Activated T-helper 2 cell treated with anti-CD3 and anti-CD28 coated beads, Interferon-gamma antibody, Interleukin-2, Interleukin-4, amounts not matched to agents 10 μg/mL and 5 μg/mL and 100 μg/mL, durations not matched to agents 14 hours and 24 hours and 36 hours (primary cell): Measurements from ENCODE around the gene HSF2. TPM values are rescaled to one million over a fixed set of nuclear protein-coding genes. Genes with fewer than 3 reads are reported as not detected.

Experiments
- DNase-seq: peaks from one replicate; pipeline ENCODE4 v3.0.0; 2021; ENCODE audit warnings: low spot score
- H3K27ac Mint-ChIP-seq: one replicate; pipeline ENCODE4 v1.8.0; 2021; ENCODE audit warnings: mixed read lengths
- H3K27me3 Mint-ChIP-seq: one replicate; pipeline ENCODE4 v1.8.0; 2021; ENCODE audit warnings: low read depth, mixed read lengths
- H3K36me3 Mint-ChIP-seq: one replicate; pipeline ENCODE4 v1.8.0; 2021; ENCODE audit warnings: low read depth, mixed read lengths
- H3K4me1 Mint-ChIP-seq: one replicate; pipeline ENCODE4 v1.8.0; 2021; ENCODE audit warnings: low read depth, mixed read lengths
- H3K4me3 Mint-ChIP-seq: one replicate; pipeline ENCODE4 v1.8.0; 2021; ENCODE audit warnings: low read depth, mild to moderate bottlenecking, moderate library complexity, mixed read lengths
- H3K9me3 Mint-ChIP-seq: one replicate; pipeline ENCODE4 v1.8.0; 2021; ENCODE audit warnings: mixed read lengths
- intact Hi-C: fragments of 100-400 bp; cut with micrococcal nuclease; formaldehyde crosslinking; loops from one replicate; pipeline ENCODE4 v1.15.1; 2023
- total RNA-seq: library from RNA; stranded (reverse); gene quantifications from 2 replicates; pipeline ENCODE4 v1.2.3, GENCODE V29; 2022

HSF2 gene
- total RNA-seq, 1 donor from 2014 or later, result 14.3 TPM

GRCh38 chr6:122405417-122405816 is 6.0 kb downstream of the HSF2 start:
- H3K4me3 Mint-ChIP-seq, result no peak overlapping the region
- peaks cover 11% of the 10 kb centered on the region for H3K9me3 Mint-ChIP-seq
- H3K27ac Mint-ChIP-seq, result no peak overlapping the region
- intact Hi-C loops, result no loop called here
- no peak for DNase-seq
- peaks cover 48% of the 10 kb centered on the region for H3K36me3 Mint-ChIP-seq
- H3K27me3 Mint-ChIP-seq, result no peaks in the 10 kb centered on the region
- H3K4me1 Mint-ChIP-seq, result peaks cover 43% of the 10 kb centered on the region

- Mint-ChIP-seq H3K27me3 (no peaks in the 10 kb centered on the region), H3K4me1 (peaks cover 40% of the 10 kb centered on the region), H3K4me3 (no peak overlapping the region), H3K27ac (no peak overlapping the region), H3K9me3 (peaks cover 11% of the 10 kb centered on the region), H3K36me3 (peaks cover 50% of the 10 kb centered on the region)
- no peak for DNase-seq
- intact Hi-C loops, result no loop called here
Measured at GRCh38 chr6:122406187-122406586, 6.7 kb downstream of the HSF2 start.

GRCh38 chr6:122407712-122408111 is 8.3 kb downstream of the HSF2 start:
- Mint-ChIP-seq H3K36me3 (peaks cover 65% of the 10 kb centered on the region), H3K4me3 (no peak overlapping the region), H3K9me3 (peaks cover 11% of the 10 kb centered on the region), H3K27me3 (no peaks in the 10 kb centered on the region), H3K4me1 (peaks cover 30% of the 10 kb centered on the region), H3K27ac (no peak overlapping the region)
- intact Hi-C loops, result no loop called here
- no peak for DNase-seq

GRCh38 chr6:122408240-122408639 is 8.8 kb downstream of the HSF2 start:
- Mint-ChIP-seq H3K36me3 (peaks cover 66% of the 10 kb centered on the region), H3K9me3 (peaks cover 11% of the 10 kb centered on the region), H3K4me3 (no peak overlapping the region), H3K27me3 (no peaks in the 10 kb centered on the region), H3K27ac (peak overlapping the region; percentile 85), H3K4me1 (peaks cover 30% of the 10 kb centered on the region)
- DNase-seq, result no peak
- intact Hi-C loops, result no loop called here

GRCh38 chr6:122408702-122409458 is 9.4 kb downstream of the HSF2 start:
- no peak for DNase-seq
- intact Hi-C loops, result no loop called here
- peak overlapping the region; percentile 85 for H3K27ac Mint-ChIP-seq
- no peaks in the 10 kb centered on the region for H3K27me3 Mint-ChIP-seq
- H3K36me3 Mint-ChIP-seq, result peaks cover 71% of the 10 kb centered on the region
- H3K4me3 Mint-ChIP-seq, result peak overlapping the region; percentile 55
- peaks cover 11% of the 10 kb centered on the region for H3K9me3 Mint-ChIP-seq
- peaks cover 27% of the 10 kb centered on the region for H3K4me1 Mint-ChIP-seq

- DNase-seq, result no peak
- Mint-ChIP-seq H3K27ac (no peak overlapping the region), H3K9me3 (peaks cover 11% of the 10 kb centered on the region), H3K27me3 (no peaks in the 10 kb centered on the region), H3K4me3 (no peak overlapping the region), H3K4me1 (peaks cover 19% of the 10 kb centered on the region), H3K36me3 (peaks cover 64% of the 10 kb centered on the region)
- intact Hi-C loops, result no loop called here
Measured at GRCh38 chr6:122412001-122412400, 12.5 kb downstream of the HSF2 start.

GRCh38 chr6:122416825-122417224 is 17.4 kb downstream of the HSF2 start:
- DNase-seq, result no peak
- H3K36me3 Mint-ChIP-seq, result peaks cover 44% of the 10 kb centered on the region
- no peaks in the 10 kb centered on the region for H3K4me1 Mint-ChIP-seq
- no peaks in the 10 kb centered on the region for H3K9me3 Mint-ChIP-seq
- intact Hi-C loops, result no loop called here
- H3K27ac Mint-ChIP-seq, result no peak overlapping the region
- H3K27me3 Mint-ChIP-seq, result no peaks in the 10 kb centered on the region
- no peak overlapping the region for H3K4me3 Mint-ChIP-seq

GRCh38 chr6:122422003-122422402 is 22.6 kb downstream of the HSF2 start:
- Mint-ChIP-seq H3K36me3 (peaks cover 65% of the 10 kb centered on the region), H3K27ac (no peak overlapping the region), H3K27me3 (no peaks in the 10 kb centered on the region), H3K9me3 (no peaks in the 10 kb centered on the region), H3K4me3 (no peak overlapping the region), H3K4me1 (peaks cover 10% of the 10 kb centered on the region)
- intact Hi-C loops, result loop anchor here (2.0 kb wide), 1 partner anchor 21 kb away; no protein-coding TSS in a partner anchor
- DNase-seq, result no peak

- H3K36me3 Mint-ChIP-seq, result peaks cover 68% of the 10 kb centered on the region
- no peaks in the 10 kb centered on the region for H3K9me3 Mint-ChIP-seq
- no peak overlapping the region for H3K27ac Mint-ChIP-seq
- H3K4me3 Mint-ChIP-seq, result no peak overlapping the region
- intact Hi-C loops, result loop anchor here (2.0 kb wide), 1 partner anchor 22 kb away; no protein-coding TSS in a partner anchor
- no peaks in the 10 kb centered on the region for H3K27me3 Mint-ChIP-seq
- H3K4me1 Mint-ChIP-seq, result peaks cover 10% of the 10 kb centered on the region
- no peak for DNase-seq
Measured at GRCh38 chr6:122422614-122423267, 23.3 kb downstream of the HSF2 start.

GRCh38 chr6:122423734-122424133 is 24.3 kb downstream of the HSF2 start:
- no peak overlapping the region for H3K4me3 Mint-ChIP-seq
- peaks cover 73% of the 10 kb centered on the region for H3K36me3 Mint-ChIP-seq
- intact Hi-C loops, result loop anchor here (2.0 kb wide), 1 partner anchor 23 kb away; no protein-coding TSS in a partner anchor
- peaks cover 10% of the 10 kb centered on the region for H3K4me1 Mint-ChIP-seq
- no peaks in the 10 kb centered on the region for H3K9me3 Mint-ChIP-seq
- no peaks in the 10 kb centered on the region for H3K27me3 Mint-ChIP-seq
- DNase-seq, result no peak
- H3K27ac Mint-ChIP-seq, result no peak overlapping the region

- H3K27ac Mint-ChIP-seq, result no peak overlapping the region
- H3K4me1 Mint-ChIP-seq, result peaks cover 12% of the 10 kb centered on the region
- no peak overlapping the region for H3K4me3 Mint-ChIP-seq
- no peak for DNase-seq
- H3K27me3 Mint-ChIP-seq, result no peaks in the 10 kb centered on the region
- intact Hi-C loops, result loop anchor here (5.0 kb wide), 1 partner anchor 44 kb away; no protein-coding TSS in a partner anchor
- no peaks in the 10 kb centered on the region for H3K9me3 Mint-ChIP-seq
- H3K36me3 Mint-ChIP-seq, result peaks cover 84% of the 10 kb centered on the region
Measured at GRCh38 chr6:122426597-122426996, 27.1 kb downstream of the HSF2 start.

GRCh38 chr6:122428781-122429180 is 29.3 kb downstream of the HSF2 start:
- no peaks in the 10 kb centered on the region for H3K9me3 Mint-ChIP-seq
- H3K4me1 Mint-ChIP-seq, result peaks cover 11% of the 10 kb centered on the region
- H3K4me3 Mint-ChIP-seq, result no peak overlapping the region
- no peaks in the 10 kb centered on the region for H3K27me3 Mint-ChIP-seq
- DNase-seq, result no peak
- H3K36me3 Mint-ChIP-seq, result peaks cover 84% of the 10 kb centered on the region
- no peak overlapping the region for H3K27ac Mint-ChIP-seq
- intact Hi-C loops, result loop anchor here (5.0 kb wide), 1 partner anchor 46 kb away; no protein-coding TSS in a partner anchor

GRCh38 chr6:122429323-122429722 is 29.9 kb downstream of the HSF2 start:
- DNase-seq, result no peak
- no peak overlapping the region for H3K4me3 Mint-ChIP-seq
- peaks cover 84% of the 10 kb centered on the region for H3K36me3 Mint-ChIP-seq
- peaks cover 11% of the 10 kb centered on the region for H3K4me1 Mint-ChIP-seq
- no peaks in the 10 kb centered on the region for H3K9me3 Mint-ChIP-seq
- no peaks in the 10 kb centered on the region for H3K27me3 Mint-ChIP-seq
- intact Hi-C loops, result loop anchor here (5.0 kb wide), 1 partner anchor 47 kb away; no protein-coding TSS in a partner anchor
- no peak overlapping the region for H3K27ac Mint-ChIP-seq
